ENCODE results near the gene USP37.

Gene USP37

GRCh38 chr2:218431878-218432277, 136.3 kb downstream of the USP37 start:
- no peak for DNase-seq (ENCODE audit: low read depth)

DNA sequence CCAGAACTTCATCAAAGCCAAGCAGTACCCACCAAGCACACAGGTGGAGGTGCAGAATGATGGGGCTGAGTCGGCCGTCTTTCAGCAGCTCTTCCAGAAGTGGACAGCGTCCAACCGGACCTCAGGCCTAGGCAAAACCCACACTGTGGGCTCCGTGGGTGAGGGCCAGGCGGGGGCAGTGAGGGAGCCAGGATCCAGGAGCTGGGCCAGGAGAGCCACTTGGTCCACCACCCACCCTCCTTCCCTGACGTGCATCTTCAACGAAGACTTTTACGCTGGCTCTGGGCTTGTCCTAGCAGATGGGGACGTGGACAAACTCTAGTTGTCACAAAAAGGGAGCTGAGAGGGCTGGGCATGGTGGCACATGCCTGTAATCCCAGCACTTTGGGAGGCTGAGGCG, 137.4 kb downstream of the USP37 start:
- no peak for DNase-seq (ENCODE audit: low read depth)

DNA sequence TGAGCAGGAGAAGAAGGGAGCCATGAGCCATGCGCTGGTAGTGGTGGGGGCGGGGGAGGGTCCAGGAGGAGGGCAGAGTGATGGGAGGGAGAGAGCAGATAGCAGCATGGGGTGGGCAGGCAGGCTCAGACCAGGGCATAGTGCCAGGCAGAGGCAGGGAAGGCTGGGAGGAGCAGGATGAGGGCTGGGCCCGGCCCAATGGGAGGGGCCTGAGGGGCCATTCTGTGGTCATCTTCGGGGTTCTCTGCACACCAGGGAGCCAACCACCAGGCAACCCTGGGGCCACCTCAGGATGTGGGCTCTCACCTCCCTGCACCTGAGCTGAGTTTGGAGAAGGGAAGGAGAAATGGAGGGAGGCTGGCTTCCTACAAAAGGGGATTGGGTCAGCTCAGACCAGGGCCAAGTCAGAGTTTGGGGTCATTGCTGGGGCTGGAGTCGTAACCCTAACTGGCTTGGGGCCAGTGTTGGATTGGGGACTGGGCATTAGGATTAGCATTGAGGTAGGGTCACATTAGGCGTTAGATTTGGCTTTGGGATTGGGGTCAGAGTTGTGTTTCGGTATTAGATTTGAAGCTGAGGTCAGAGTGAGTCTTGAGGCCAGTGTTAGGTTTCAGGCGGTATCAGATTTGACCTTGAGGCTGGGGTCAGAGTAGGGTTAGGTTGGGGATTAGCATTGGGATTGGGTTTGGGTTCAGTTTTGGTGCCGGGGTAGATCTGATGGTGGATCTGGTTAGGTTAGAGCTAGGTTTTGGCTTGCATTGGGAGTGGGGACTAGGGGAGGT, 138.0 kb downstream of the USP37 start:
- no peak for DNase-seq (ENCODE audit: low read depth)

DNA sequence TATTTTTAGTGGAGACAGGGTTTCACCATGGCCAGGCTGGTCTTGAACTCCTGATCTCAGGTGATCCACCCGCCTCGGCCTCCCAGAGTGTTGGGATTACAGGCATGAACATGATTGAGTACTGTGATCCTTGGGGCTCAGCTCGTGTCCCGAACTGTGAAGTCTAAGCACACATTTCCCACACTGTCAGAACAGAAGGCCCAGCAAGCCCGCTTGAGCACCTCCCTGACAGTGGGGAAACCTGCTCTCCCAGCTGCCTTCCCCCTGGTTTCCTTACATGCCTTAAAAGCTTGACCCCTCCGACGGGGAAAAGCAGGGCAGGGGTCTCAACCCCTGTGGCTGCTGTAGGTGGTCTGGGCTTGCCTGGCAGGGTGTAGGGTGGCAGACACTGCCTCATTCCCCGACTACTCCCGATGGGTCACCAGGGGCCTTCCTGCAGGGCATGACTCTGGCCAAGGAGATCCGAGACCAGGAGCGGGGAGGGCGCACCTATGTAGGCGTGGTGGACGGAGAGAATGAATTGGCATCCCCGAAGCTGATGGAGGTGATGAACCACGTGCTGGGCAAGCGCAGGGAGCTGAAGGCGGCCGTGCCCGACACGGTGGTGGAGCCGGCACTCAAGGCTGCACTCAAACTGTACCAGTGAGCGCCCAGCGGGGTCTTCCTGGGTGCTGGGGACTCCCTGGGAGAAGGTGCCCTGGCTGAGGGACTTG, 139.1 kb downstream of the USP37 start:
- DNase-seq (ENCODE audit: low read depth): no peak

GRCh38 chr2:218427741-218428140, 140.4 kb downstream of the USP37 start:
- DNase-seq (ENCODE audit: low read depth): no peak

- no peak for DNase-seq (ENCODE audit: low read depth)
Observed at GRCh38 chr2:218425531-218425930, 142.6 kb downstream of the USP37 start.

DNA sequence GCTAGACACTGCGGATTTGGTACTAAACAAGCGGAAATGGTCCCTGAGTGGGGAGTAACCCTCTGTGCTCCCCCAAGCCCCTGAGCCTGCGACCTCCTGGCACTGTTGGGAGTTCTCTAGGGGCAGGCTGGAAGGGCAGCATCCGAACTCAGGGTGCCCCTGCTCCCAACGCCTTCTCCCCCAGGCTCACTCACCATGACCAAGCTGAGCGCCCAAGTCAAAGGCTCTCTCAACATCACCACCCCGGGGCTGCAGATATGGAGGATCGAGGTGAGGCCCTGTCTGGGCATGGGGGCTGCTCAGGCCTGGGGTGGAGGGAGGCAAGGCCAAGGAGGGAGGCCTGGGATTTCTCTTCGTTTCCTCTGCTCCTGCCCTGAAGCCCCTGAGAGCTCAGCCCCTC, 144.6 kb downstream of the USP37 start:
- no peak for DNase-seq (ENCODE audit: low read depth)

DNA sequence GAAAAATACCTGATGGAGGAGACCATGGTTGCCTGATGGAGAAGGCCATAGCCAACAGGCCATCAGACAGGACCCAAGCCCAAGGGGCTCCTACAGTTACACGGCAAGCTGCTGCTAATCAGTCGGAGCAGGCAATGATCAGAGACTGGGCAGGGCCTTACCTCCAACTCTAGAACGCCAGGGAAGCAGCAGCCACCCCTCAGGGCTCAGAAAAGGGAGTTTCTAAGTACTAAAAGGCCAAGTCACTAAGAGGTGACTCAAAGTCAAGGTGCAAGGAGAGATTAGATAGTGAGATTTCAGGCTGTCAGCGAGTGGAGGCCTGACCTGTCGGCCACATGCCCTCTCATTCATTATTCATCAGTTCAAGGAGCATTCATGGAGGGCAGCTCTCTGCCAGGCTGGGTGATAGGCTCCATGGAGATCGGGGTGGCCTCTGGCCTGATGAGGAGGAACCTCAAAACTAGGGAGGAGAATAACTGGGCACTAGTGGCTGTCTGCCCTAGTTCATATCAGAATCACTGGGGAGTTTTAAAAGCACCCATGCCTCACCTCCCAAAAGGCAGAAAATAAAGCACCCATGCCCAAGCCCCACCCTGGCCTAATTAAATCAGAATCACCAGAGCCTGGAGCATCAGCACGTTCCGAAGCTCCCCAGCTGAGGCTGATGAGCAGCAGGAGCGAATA, 145.6 kb downstream of the USP37 start:
- DNase-seq (ENCODE audit: low read depth): no peak

DNA sequence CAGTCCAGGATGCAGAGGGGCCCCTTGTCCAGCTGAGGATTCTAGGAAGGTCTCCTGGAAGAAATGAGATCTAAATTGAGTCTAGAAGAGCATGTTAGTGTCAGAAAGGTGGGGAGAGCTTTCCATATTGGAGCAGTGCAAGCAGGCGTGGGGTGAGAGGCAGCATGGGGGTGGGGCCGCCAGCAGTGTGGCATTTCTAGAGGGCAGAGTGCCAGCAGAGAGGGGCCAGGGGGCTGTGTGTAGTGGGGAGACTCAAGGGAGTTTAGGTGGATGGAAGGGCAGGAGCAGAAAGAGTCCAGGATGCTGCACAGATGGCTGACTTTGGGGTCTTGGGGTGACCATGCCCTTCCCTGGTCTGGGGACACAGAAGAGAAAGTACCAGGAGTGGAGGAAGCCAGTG, 147.1 kb downstream of the USP37 start:
- DNase-seq (ENCODE audit: low read depth): no peak

DNA sequence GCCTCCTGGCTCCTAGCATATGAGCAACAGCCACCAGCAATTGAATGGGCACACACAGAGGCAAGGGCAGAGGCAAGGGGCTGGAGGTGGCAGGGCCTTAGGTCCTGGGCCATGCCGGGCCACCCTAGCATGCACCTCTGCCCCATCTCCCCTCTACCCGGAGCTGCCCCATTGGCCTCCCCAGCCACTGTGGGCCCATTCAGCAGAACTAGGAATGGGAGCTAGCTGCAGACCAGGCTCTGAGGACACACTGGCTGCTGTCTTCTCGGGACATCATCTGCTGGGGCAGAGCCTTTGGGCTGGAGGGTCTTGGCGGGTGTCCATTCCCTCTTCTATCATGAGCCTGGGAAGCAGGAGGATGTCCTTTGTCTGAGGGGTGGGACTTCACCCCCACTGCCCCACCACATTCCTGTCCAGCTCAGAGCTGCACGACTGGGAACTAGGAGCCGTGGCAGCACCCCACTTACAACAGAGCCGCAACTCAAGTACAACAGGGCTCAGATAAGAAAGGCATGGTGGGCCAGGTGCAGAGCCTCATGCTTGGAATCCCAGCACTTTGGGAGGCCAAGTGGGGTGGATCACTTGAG, 148.4 kb downstream of the USP37 start:
- no peak for DNase-seq (ENCODE audit: low read depth)

DNA sequence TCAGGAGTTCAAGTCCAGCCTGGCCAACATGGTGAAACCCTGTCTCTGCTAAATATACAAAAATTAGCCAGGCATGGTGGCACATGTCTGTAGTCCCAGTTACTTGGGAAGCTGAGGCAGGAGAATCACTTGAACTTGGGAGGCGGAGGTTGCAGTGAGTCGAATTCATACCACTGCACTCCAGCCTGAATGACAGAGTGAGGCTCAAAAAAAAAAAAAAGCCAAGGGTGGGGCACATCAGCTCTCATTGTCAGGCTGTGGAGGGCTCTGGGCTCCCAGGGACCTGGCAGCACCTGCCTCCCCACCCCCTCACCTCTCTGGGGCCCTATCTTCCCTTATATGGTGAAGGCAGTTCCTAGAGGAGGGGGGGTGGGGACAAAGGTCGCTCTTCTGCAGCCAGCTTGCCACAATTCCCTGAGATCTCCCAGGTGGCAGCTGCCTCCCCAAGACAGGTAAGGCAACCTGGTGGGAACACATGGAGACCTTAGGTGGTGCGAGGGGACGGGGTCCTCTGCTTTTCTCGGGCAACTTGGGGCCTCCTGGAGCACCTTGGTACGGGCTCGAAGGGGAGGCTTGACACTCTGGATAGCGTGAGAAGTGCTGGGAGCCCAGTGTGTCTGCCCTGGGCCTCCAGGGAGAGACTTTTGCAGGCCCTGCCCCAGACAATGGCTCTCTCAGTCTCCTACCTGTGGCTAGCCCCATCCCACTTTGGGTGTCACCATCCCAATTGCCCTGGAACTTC, 149.3 kb downstream of the USP37 start, which contains the start of gene VIL1:
Gene VIL1, plus strand, starts transcription at position 407 of the 742 bp plus-strand sequence. CDS start 4,656 bp downstream, outside the sequence.
- DNase-seq (ENCODE audit: low read depth): no peak

DNA sequence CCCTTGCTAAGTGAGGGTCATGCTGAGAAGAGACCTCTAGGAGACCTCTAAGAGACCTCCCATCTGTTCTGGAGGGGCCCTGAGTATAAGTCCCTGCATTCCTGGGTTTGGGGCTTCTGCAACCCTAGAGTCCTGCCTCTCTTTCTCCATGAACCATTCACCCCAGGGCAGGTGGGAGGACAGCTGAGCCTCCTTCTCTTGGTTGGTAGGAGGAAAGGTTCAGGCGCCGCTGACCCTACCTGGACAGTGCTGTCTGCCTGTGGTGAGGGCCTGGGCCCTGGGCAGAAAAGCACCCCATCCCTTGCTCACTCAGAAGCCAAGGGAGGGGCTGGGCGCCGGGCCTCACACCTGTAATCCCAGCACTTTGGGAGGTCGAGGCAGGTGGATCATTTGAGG, 149.8 kb downstream of the USP37 start:
- DNase-seq (ENCODE audit: low read depth): no peak

DNA sequence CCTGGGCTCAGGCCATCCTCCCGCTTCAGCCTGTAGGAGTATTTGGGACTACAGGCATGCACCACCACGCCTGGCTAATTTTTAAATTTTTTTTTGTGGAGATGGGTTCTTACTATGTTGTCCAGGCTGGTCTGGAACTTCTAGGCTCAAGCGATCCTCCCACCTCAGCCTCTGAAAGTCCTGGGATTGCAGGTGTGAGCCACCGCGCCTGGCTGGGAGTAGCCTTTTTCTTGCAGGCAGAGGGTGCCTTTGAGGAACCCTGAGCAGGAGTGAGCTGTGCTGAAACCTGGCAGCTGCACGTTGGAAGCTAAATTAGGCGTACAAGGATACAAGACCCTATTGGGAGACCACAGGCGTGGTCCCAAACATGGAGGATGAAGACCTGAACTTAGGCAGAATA, 160.4 kb downstream of the USP37 start:
- no peak for DNase-seq (ENCODE audit: low read depth)

- peak; percentile 68 for DNase-seq (ENCODE audit: low read depth)
Observed at GRCh38 chr2:218406949-218407618, 161.1 kb downstream of the USP37 start.

DNA sequence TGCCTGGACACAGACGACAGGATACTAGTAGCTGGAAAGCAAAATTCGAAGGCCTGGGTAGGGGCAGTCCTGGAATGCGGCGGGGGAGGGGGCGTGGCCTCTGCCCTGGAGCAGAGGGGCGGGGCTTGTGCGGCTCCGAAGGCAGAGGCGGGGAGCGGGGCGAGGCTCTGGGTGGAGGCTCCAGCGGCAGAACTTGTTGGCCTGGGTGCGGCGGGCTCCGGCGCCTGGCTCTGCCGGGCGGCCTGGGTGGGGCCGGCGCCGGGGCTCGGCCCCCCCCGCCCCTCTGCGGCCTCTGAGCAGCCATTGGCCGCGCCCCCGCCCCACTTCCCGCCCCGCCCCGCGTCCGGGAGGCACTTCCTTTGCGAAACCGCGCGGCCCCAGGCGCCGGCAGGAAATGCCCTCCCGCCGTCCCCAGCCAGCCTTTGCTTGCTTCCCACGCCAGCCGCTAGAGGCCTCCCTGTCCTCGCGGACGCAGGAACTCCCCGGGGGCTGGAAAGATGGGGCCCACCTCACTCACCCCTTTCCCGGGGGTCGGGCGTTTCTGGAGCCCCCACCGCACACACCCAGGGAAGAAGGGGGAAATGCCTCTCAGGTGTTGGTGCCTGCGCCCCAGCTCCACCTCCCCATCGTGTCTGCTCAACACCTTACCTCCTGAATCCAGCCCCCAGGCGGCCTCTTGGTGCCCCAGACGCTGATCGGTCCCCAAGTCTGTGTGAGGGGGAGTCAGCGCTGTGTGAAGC, 161.8 kb downstream of the USP37 start:
- peak; percentile 89 for DNase-seq (ENCODE audit: low read depth)

DNA sequence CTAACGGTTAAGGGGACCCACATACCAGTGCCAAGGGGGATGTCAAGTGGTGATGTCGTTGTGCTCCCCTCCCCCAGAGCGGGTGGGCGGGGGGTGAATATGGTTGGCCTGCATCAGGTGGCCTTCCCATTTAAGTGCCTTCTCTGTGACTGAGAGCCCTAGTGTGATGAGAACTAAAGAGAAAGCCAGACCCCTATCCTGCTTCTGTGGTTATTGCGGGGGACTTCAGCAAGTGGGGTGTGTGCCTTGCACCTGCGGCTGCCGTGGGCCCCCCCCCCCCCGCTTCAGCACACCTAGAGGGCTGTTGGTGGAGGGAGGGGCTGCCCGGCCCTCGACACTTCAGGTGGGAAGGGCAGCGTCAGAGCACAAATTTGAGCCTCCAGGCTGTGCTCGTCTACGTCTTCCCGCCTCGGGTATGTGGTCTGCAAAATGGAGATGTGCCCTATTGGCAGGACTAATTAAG, 162.4 kb downstream of the USP37 start:
- no peak for DNase-seq (ENCODE audit: low read depth)

- no peak for DNase-seq (ENCODE audit: low read depth)
Observed at GRCh38 chr2:218405086-218405745, 162.9 kb downstream of the USP37 start.

- no peak for DNase-seq (ENCODE audit: low read depth)
Observed at GRCh38 chr2:218404351-218405085, 163.6 kb downstream of the USP37 start.

- DNase-seq (ENCODE audit: low read depth): no peak
Observed at GRCh38 chr2:218403810-218404209, 164.3 kb downstream of the USP37 start.
